ENCODE results near the gene TFPI. TPM values are rescaled to one million over a fixed set of nuclear protein-coding genes. Genes with fewer than 3 reads are reported as not detected.

Gene TFPI
- total and polyA plus RNA-seq, 9 donors, result 23.3 to 98.0 (median 48.8) TPM

DNA sequence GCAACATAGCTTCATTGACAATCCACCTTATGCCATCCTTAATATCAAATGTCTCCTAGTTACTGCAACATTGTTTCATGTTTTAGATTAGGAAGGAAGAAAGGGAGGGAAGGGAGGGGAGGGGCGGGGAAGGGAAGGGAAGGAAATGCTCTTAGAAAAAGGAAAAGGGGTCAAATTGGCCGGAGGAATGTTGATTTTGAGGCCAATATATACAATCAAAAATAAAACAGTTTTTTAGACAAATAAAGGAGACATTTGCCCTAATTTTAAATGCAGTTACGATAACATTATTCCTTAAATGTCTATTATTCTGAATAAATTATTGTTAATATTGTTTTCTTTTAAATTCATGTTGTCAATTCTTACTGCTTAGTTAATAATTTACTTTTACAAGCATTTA, 72.7 kb downstream of the TFPI start:
- WGBS, 3 donors, result 76 to 82% (median 78%) methylated on average over 3 of the region's 3 CpGs
- intact Hi-C loops (cut with DNase I), result no loop called here
- H3K36me3 ChIP-seq, result no peaks in the 10 kb centered on the region
- H3K4me3 ChIP-seq, result no peak overlapping the region
- H3K9me3 ChIP-seq, result no peaks in the 10 kb centered on the region
- H3K4me1 ChIP-seq (ENCODE audit: insufficient read depth), result no peaks in the 10 kb centered on the region
- no peaks in the 10 kb centered on the region for H3K27me3 ChIP-seq
- DNase-seq, result no peak
- TF ChIP-seq EP300 (IDR thresholded peaks at IDR 0.05) (no peak), POLR2A (IDR thresholded peaks at IDR 0.05) (no peak)
- TF ChIP-seq, protein P1, sequence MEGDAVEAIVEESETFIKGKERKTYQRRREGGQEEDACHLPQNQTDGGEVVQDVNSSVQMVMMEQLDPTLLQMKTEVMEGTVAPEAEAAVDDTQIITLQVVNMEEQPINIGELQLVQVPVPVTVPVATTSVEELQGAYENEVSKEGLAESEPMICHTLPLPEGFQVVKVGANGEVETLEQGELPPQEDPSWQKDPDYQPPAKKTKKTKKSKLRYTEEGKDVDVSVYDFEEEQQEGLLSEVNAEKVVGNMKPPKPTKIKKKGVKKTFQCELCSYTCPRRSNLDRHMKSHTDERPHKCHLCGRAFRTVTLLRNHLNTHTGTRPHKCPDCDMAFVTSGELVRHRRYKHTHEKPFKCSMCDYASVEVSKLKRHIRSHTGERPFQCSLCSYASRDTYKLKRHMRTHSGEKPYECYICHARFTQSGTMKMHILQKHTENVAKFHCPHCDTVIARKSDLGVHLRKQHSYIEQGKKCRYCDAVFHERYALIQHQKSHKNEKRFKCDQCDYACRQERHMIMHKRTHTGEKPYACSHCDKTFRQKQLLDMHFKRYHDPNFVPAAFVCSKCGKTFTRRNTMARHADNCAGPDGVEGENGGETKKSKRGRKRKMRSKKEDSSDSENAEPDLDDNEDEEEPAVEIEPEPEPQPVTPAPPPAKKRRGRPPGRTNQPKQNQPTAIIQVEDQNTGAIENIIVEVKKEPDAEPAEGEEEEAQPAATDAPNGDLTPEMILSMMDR (IDR thresholded peaks at IDR 0.05), result no peak
- H3K27ac ChIP-seq, result no peak overlapping the region

DNA sequence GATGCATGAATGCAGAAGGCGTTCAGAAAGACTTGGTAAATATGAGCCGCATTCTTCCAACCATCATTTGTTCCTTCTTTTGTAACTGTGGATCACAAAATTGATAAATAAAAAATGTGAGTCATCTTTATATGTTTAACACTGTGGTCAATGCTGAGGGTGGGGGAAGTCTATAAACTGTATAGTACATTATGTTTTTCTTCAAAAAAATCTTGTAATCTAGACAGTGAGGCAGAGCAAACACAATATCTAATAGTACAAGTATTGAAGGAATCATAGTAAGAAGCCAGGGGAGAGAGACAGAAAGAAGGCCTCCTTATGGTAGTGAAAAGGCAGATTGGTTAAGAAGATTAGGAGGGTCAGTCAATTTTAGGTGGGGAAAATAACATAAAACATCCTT, 75.5 kb downstream of the TFPI start:
- H3K36me3 ChIP-seq, result no peaks in the 10 kb centered on the region
- WGBS, 3 donors, result 94 to 98% (median 95%) methylated on average over 2 of the region's 2 CpGs
- no peaks in the 10 kb centered on the region for H3K9me3 ChIP-seq
- no peak overlapping the region for H3K4me3 ChIP-seq
- no peaks in the 10 kb centered on the region for H3K4me1 ChIP-seq (ENCODE audit: insufficient read depth)
- no peak overlapping the region for H3K27ac ChIP-seq
- H3K27me3 ChIP-seq, result no peaks in the 10 kb centered on the region
- TF ChIP-seq EP300 (IDR thresholded peaks at IDR 0.05), result no peak
- TF ChIP-seq POLR2A (IDR thresholded peaks at IDR 0.05), result no peak
- TF ChIP-seq, protein P1 (IDR thresholded peaks at IDR 0.05), result no peak
- intact Hi-C loops (cut with DNase I), result no loop called here
- DNase-seq, result no peak

DNA sequence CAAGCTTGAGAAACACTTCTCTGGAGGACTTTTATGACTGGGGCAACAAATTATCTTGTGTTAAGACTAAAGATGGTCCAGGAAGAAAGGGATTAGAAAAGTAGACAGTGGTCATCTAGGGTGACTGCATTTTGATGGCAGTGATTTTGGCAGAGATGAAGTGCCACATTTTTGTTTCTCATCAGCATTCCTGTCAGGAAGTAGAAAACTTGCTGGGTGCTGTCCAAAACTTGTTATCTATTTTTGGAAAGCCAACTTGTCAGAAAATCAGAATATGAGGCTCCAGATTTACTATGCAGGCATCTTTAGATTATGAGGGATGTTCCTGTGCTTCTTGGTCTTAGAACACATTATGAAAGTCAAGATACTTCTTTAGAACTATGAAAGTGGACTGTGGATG, 77.2 kb downstream of the TFPI start:
- no peak for DNase-seq

DNA sequence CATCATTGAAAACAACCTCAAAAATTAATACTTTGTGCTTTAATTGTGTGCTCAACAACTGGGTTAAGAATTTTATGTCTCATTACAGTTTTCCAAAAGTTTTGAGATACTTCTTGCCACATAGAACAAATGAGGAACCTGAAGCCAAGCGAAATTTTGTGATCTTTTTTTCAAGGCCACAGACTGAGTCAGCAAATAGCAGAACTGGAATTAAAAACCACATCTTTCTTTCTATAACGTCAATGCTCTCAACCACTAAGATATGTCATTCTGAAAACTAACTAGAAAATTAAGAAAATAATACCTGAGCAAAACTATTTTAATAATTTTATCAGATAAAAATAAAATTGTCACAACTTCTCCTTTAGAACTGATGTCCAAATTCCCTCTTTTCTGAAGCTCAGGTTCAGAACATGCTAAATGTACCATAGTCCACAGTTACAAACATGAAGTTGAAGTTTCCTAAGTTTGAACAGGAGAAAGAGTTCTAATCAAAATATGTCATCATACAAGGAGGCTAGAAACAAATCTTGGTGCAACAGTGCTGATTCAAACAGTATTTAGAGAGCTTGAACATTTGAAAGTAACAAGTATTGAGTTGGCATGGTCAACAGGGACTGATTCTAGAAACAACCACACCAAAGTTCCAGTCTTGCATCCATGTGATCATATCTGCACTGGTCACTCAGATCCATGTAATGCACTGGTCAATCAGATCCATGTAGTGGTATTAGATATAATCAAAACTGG, 78.6 kb downstream of the TFPI start:
- no peak for TF ChIP-seq POLR2A (IDR thresholded peaks at IDR 0.05)
- TF ChIP-seq, protein P1 (IDR thresholded peaks at IDR 0.05), result no peak
- TF ChIP-seq EP300 (IDR thresholded peaks at IDR 0.05), result no peak
- Histone ChIP-seq H3K27me3 (no peaks in the 10 kb centered on the region), H3K9me3 (no peaks in the 10 kb centered on the region), H3K36me3 (no peaks in the 10 kb centered on the region), H3K27ac (peak overlapping the region in 1 of 2 donors; percentile 12), H3K4me1 (ENCODE audit: insufficient read depth) (no peaks in the 10 kb centered on the region), H3K4me3 (no peak overlapping the region)
- WGBS, 3 donors, result 12 to 29% (median 14%) methylated on average over 2 of the region's 2 CpGs
- no peak for DNase-seq
- intact Hi-C loops (cut with DNase I), result no loop called here

More for the DNA sequence above, 77.2 kb downstream of the TFPI start:
- Histone ChIP-seq H3K27ac (no peak overlapping the region), H3K4me1 (ENCODE audit: insufficient read depth) (no peaks in the 10 kb centered on the region), H3K36me3 (no peaks in the 10 kb centered on the region), H3K9me3 (no peaks in the 10 kb centered on the region), H3K27me3 (no peaks in the 10 kb centered on the region), H3K4me3 (no peak overlapping the region)
- intact Hi-C loops (cut with DNase I), result no loop called here
- TF ChIP-seq POLR2A (IDR thresholded peaks at IDR 0.05) (no peak), EP300 (IDR thresholded peaks at IDR 0.05) (no peak)
- TF ChIP-seq, protein P1 (IDR thresholded peaks at IDR 0.05), result no peak
